Measurements from ENCODE around the gene SLC15A5.
A peak's percentile ranks its signal among the peaks of the same experiment; 100 is the strongest.

Gene SLC15A5, protein sequence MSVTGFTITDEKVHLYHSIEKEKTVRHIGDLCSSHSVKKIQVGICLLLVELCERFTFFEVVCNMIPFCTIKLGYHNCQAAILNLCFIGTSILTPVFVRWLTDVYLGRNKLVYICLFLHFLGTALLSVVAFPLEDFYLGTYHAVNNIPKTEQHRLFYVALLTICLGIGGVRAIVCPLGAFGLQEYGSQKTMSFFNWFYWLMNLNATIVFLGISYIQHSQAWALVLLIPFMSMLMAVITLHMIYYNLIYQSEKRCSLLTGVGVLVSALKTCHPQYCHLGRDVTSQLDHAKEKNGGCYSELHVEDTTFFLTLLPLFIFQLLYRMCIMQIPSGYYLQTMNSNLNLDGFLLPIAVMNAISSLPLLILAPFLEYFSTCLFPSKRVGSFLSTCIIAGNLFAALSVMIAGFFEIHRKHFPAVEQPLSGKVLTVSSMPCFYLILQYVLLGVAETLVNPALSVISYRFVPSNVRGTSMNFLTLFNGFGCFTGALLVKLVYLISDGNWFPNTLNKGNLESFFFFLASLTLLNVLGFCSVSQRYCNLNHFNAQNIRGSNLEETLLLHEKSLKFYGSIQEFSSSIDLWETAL

DNA sequence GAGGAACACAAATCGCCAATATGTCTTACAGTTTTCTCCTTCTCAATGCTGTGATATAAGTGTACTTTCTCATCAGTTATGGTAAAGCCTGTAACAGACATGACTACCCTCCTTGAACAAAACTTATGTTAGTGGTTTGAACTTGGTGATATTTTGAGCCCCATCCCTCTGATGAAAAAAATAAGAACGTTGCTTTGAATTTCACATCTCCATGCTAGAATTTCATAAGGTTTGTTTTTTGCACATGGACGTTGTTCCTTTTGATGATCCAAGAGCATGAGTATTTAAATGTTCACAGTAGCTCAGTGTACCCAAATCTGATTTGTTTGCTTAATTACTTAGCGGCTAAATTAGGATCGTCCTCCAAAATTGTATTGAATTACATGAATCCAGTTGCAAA lies at the start of gene SLC15A5:
SLC15A5 (minus strand) TSS at position 101 of the 400 bp plus-strand sequence; CDS start at position 101, 0 bp downstream.
- DNase-seq, result no peak

DNA sequence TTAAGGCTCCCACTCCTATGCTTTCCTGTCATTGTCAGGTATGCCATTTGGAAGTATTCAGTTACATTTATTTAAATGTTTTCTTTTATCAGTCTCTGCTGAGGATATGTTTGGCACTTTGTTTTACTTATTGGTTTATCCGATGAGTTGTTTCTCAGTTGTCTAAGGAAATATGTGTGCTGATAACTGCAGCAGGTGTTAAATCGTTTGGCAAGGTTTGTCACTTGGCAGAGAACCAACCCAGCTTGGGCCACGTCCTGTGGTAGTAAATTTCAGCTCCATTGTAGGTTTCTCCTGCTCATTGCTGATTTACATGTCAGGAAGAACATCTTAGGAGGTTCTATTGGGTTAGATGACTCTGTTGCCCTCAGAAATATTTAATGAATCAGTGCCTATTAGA lies 47.9 kb upstream of the SLC15A5 start:
- peak; percentile 37 for DNase-seq

DNA sequence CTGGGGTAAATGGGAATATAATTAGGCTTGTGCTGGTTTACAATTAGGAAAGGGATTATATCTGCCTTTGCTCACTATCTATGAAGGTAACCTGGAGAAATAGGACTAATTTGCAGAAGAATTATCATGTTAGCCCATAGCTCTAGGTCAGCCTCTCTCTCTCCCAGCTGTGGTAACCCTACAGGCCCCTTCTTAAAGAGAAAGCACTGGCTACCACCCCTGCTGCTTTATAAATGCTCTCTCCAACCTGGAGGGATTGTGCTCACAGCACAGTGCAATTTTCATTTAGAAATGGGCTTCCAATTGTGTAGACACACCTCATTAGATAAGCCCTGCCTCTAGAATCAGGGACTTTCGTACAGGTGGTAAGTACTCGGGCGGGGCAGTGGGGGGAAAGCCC lies 47.3 kb upstream of the SLC15A5 start:
- peak; percentile 28 for DNase-seq

DNA sequence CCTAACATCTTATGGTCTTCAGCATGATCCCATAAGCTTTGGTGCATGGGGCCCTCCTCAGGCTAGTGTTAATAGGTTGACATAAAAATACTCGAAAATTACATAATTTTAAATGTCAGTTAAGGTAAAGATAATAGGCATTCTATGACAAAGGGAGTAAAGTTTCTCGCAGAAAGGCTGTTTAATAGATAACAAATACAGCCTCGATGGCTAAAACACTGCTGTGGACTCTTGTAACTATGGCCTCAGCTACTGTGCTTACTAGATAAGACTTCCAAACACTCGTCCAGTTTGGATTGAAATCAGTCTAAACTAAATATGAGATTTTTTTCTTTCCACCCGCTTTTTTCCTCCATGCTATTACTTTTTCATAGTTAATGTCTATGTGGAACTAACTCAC lies 46.8 kb upstream of the SLC15A5 start:
- no peak for DNase-seq

DNA sequence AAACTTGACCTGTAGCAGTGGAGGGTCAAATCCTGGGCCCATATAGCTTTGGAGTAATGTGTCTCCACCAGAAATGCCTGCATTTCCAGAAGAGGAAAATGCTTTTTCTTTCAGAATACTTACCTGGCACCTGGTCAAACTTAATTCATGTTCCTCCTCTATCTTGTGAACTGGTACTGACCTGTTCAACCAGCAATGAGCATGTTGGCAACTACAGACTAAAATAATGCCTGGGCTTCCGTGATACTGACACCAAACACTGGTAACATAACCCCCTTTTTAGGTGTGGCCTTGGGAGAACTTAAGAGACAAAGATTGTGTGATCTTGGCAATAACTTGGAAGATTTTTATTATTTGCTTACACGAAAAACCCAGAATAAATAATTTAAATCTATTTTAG lies 46.2 kb upstream of the SLC15A5 start:
- no peak for DNase-seq

DNA sequence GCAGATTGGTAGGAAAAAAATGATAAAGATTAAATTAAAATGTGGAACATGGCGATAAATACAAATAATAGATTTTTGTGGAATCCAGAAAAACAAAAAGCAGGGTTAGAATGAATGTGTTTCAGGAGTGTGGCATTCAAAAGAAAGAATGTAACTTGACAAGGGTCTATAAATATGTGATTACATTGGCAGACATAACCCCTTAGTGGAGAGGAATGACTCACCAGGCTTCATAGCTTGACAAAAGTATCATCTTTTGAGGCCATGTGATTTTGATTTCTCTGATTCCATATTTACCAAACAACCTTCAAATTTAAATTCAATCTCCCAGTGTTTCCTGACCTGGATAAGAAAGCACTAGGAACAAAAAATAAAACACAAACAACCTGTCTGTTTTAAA lies 45.5 kb upstream of the SLC15A5 start:
- no peak for DNase-seq

DNA sequence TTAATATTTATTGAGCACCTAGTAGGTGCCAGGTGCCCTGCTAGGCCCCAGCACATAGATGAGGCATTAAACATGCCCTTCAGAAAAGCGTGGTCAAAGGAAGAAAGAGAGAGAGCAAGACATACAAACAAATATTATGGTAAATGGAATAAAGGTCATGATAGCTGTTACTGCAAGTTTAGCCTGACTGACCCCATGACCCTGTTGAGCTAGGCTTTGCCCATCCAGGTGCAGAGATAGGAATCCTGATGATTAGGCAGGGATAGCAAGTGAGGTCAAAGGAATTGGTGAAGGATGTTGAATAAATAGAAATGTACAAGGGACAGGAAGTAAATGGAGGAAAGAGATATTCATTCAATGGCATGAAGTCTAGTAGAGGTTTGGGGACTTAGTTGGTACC lies 33.4 kb upstream of the SLC15A5 start:
- no peak for DNase-seq

DNA sequence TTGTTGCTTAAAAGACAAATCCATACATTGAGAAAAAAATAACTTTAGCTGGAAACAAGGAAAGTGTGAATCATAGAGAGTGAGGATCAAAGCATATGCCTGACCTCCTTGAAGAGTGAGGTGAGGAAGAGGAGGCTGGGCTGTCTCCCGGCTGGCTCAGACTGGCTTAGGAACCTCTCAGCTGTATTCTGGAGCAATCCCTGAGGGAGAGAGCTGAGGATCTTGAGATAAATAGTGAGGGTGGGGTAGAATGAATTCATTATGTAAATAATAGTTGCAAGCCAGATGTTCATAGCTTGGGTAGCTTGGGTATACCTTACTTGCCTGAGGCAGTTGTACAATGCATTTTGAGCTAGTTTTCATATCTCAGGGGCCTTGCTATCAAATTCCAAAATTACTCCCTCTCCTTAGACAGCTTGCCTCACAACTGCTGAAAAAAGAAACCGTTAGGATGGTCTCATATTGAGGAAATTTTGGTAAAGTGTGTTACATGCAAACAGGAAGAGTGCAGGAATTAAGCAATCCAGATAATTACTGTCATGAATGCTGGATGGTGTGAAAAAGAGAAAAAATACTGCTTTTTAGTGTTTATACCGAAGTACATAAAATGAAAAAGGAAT lies 30.5 kb upstream of the SLC15A5 start:
- no peak for DNase-seq

DNA sequence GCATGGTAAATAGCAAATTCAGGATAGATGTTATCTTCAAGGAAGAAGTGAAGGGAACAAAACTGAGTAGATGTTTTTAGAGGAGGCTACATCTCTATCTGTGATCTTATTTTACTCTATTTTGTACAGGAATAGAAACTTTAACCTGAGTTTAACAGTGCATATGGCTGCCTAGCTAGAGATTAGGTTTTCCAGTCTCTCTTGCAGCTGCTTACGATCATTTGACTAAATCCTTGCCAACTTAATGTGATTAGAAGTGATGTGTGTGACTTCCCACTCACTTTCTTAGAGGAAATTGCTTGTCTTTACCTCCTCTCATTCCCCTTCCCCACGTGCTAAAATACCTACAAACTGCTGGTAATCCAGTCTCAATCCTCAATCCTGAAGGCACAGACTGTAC lies 26.5 kb upstream of the SLC15A5 start:
- no peak for DNase-seq

DNA sequence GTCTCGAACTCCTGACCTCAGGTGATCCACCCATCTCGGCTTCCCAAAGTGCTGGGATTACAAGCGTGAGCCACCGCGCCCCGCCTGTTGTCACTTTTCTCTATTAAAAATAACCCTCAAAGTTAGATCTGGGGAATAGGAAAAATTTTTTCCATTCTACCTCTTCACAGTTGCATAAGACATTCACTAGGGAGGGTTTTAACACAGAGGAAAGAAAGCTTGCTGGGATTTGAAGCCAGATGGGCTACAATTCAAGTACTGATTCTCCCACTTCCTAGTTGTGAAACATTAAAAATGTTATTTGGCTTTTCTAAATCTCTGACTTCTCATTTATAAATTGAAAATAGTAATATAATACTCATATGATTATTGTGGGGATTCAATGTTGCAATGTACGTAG lies 23.3 kb upstream of the SLC15A5 start:
- DNase-seq, result no peak

DNA sequence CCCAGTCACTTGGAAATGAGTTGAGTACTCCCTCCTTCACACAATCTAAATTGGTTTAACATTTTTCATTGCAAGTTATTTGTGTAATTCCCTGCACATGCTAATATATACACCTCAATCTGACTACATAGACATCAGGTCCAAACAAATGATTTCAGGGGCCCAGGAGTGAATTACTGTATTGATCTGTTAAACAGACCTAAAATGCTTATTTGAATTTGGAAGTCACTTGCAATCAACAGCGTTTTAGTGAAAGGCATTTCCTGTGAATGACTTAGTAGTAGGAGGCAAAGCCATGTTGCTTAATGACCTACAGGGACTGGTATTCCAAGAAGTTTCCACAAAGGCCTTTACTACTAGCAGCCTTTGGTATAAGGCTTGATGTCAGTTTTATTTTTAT lies 22.6 kb upstream of the SLC15A5 start:
- DNase-seq, result no peak

DNA sequence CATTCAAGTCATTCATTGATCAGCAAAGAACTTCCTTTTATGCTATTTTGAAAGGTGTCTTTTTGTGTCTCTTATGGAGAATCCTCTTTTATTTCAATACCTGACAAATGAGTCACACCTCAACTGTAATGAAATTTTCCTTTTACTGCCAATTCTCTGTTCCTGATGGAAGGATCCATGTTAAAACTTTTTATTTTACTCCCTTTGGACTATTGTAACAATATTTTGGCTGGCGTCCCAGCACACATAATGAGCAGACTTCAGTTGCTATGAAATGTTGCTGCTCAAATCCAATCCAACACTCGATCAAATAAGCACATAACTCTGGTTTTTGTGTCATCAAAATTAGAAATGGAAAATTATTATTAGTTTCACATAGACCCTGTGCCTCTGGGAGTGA lies 21.9 kb upstream of the SLC15A5 start:
- DNase-seq, result no peak

DNA sequence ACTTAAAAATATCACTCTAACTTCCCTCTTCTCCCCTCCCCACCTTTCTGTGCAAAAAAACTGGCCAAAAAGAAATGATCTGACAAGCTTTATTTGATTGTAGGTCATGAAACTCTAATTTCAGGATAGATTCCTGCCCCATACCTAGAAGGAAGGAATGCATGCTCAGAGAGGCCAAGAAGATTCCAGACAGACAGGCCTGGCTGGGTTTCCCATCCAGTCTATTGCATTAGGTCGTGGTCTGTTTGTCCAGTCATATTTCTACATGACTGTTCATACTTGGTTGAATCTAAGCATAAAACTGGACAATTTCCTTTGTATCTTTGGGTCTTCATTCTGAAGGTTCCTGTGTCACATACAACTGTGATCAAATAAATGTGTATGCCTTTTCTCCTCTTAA lies 20.0 kb upstream of the SLC15A5 start:
- DNase-seq, result no peak

DNA sequence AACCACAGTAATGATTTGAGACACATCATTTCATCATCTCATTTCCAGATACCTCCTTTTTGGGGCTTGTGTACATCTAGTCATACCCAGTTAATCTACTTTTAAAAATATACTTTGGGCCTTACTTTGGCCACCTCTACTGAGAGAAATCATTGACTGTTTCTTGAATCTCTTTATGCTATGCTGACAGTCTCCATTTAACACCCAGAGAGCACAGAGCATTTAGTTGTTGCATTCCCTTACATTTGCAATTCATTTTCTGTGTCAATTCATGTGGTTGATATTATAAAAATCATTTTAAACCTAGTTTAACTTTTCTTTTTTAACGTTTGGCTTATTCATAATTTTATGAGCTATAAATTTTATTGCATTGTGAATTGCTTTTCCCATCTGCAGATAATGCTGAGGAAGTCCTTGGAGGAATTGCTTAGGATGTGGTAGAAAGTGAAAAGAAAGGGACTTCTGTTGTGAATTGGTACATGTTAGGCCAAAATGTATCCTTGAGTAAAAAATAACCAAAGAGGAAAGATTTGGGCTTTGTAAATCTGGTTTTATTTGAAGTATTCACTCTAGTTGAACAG lies 17.0 kb upstream of the SLC15A5 start:
- DNase-seq, result no peak

DNA sequence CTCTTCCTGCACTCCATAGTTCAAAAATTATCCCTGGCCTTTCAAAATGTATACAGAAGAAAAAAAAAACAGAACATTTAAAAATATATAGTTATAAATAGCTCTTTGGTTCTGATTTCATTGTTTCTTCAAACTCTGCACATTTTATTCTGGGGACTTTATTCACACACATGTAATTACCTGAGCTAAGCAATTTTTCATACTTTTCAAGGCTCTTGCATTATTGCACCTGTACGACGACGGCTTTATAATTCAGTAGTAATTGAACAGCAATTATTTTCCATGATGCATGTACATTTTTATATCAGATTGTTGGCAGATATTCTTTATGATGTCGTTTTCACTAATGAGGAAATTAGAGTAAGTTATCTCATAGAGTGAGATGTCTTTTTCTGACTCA lies 13.5 kb upstream of the SLC15A5 start:
- no peak for DNase-seq

DNA sequence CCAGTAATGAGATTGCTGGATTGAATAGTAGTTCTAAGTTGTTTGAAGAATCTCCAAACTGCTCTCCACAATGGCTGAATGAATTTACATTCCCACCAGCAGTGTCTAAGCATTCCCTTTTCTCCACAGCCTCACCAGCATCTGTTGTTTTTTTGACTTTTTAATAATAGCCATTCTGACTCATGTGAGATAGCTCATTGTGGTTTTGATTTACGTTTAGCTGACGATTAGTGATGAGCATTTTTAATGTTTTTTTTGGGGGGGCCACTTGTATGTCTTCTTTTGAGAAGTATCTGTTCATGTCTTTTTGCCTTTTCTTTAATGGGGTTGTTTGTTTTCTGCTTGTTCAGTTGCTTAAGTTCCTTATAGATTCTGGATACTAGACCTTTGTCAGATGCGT lies 8.1 kb upstream of the SLC15A5 start:
- no peak for DNase-seq

DNA sequence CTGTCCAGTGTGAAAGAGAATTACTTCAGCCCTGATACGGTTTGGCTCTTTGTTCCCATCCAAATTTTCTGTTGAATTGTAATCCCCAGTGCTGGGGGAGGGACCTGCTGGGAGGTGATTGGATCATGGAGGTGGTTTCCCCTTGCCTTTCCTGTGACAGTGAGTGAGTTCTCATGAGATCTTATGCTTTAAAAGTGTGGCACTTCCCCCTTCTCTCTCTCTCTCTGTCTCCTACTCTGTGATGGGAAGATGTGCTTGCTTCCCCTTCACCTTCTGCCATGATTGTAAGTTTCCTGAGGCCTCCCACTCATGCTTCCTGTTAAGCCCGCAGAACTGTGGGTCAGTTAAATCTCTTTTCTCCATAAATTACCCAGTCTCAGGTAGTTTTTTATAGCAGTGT lies 5.5 kb upstream of the SLC15A5 start:
- no peak for DNase-seq

DNA sequence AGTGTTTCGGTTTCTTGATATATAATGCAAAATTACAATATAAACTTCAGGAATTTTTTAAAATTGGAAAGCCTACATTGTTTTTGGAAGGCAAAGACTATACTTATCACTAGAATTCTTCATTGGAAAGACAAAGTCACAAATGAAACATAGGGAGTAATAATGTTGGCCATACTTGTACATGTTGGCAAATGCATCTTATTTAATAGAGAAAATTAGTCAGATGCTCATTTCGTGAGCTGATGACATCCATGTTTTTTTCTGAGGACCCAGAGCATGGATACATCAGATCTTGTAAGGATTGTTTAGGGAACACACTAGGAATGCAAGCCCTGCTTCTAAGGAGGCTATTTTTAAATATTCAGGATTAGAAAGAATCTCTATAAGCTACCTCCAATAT lies 4.6 kb upstream of the SLC15A5 start:
- DNase-seq, result no peak

DNA sequence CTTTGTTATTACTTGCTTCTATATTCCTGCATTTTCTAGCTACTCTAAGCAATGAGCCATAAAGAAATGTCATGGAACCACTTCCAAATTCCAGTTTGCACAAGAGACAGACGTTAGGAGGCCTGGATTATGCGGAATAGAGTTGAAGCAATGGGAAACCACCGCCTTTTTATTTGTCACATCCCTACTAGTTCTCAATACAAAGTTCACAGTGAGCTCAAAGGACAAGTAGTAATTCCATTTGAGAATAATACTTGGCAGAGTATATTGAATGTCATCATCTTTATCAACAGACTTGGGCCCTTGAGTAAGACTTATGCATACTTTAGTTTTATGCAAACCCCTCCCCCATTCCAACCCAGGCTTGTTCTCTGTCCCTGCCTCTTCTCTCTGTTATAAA lies 3.7 kb upstream of the SLC15A5 start:
- no peak for DNase-seq

DNA sequence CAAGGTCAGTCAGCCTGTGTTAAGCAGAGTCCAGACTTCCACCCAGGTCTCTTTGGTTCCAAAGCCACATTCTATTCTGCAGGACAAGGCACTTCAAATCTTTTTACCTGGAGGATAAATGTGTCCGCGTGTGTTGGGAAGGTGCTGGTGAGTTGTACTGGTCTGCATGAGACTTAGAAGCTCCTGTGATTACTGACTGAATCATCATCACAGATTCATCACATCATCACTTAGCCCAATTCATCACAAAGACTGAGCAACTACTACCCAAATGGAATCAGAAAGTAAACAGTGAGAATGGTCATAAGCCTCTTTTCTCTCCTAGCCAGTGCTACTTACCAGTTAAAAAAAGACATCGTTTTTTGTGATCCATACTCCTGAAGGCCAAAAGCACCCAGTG lies 5.3 kb downstream of the SLC15A5 start:
- no peak for DNase-seq

DNA sequence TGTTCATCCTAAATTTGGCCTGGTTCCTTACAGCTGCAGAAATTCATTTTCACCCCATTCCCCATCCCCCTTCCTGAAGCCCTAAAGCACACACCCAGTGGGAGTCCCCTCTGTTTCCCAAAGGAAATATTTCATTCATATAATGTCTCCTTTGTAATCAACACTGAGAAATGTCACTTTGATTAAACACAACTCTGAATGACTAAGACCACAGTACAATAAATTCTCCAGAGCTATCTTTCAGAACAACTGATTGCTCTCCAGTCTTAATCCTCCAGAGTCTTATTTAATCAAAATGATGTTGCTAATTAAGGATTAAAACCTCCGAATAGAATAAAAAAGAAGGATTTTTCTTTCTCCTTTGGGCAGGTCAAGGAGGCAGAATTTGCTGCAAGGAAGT lies 6.4 kb downstream of the SLC15A5 start:
- no peak for DNase-seq

DNA sequence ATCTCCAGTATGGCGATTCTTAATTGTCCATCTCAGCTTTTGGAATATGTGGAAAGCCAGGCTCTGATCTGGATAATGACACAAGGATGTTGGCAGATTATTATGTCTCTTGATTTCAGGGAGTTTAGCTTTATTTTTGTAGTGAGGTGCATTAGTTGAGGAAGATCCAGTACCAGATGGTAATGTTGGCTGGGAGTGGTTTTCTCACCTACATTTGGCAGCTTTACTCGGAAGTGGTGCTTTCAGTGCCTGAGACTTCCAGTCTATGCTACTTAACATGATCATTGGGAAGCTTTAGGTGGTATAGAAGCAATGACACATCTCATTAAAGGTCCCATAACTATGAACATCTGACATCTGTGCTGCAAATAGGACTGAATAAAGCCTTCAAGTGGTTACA lies 7.5 kb downstream of the SLC15A5 start:
- DNase-seq, result no peak

DNA sequence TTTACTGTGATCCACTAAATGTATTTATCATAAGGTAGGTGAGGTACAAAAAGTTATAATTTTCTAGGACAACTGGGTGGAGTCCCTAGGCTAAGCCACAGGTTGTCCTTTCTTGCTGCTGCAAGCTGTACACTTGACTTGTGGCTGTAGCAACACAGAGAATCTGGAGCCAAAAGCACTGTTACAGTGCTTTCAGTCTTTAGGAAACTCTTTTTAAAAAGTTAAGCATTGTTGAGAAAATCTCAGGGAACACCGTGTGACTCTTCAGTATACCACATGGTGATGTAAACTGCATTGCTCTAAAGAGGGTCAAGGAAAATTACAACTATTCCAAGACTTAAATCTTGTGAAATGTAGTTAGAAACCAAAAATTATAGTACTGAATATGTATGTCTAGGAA lies 11.4 kb downstream of the SLC15A5 start:
- DNase-seq, result no peak

DNA sequence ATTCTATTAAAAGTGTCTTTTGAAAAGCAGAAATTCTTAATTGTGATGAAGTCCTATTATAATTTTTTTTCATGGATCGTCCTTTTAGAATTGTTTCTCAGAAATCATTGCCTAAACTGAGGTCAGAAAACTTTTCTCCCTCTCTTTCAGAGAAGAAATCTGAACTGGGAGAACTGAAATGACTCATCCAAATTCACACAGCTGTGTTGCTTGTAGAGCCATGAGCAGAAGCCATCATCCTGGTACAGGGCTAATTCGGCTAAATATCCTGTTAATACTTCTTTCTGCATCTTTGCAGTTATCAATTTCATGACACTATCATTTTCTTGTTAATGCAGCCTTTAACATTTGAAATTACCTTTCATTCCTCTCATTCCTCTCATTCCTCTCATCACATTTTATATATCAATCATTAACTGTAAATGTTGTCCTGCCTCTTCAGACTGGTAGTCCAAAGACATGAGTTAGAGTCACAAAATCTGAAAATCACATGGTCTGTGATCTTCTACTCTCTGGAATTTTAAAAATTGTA lies 15.5 kb downstream of the SLC15A5 start:
- no peak for DNase-seq
